KMS-11 (cell line): ENCODE measurements around the gene RHOU.

Experiments used
- H2AFZ ChIP-seq: fragments of 200-600 bp; sonication (generic); 2 replicates; pipeline ENCODE4 v1.6.1; 2016; ENCODE audit warnings: antibody characterized with exemption, mixed run types, low read depth
- H3K27ac ChIP-seq: fragments of 200-600 bp; sonication (generic); 2 replicates; pipeline ENCODE4 v1.6.1; 2016; ENCODE audit warnings: mild to moderate bottlenecking, mixed run types
- H3K27me3 ChIP-seq: fragments of 200-600 bp; sonication (generic); 2 replicates; pipeline ENCODE4 v1.6.1; 2017; ENCODE audit warnings: mild to moderate bottlenecking, low read depth, mixed run types, moderate library complexity; ENCODE audit not compliant: insufficient read depth
- H3K36me3 ChIP-seq: fragments of 200-600 bp; sonication (generic); 2 replicates; pipeline ENCODE4 v1.6.1; 2017; ENCODE audit warnings: mild to moderate bottlenecking, mixed run types; ENCODE audit not compliant: insufficient read depth
- H3K4me1 ChIP-seq: fragments of 200-600 bp; sonication (generic); 2 replicates; pipeline ENCODE4 v1.6.1; 2016; ENCODE audit warnings: mild to moderate bottlenecking, low read depth, mixed run types; ENCODE audit not compliant: poor library complexity, severe bottlenecking
- H3K4me2 ChIP-seq: fragments of 200-600 bp; sonication (generic); 2 replicates; pipeline ENCODE4 v1.7.0; 2016; ENCODE audit warnings: mild to moderate bottlenecking, mixed run types
- H3K4me3 ChIP-seq: fragments of 200-600 bp; sonication (generic); IDR thresholded peaks from 2 replicates; pipeline ENCODE4 v1.6.1; 2017; ENCODE audit warnings: low read depth, low read length, mixed read lengths; ENCODE audit not compliant: insufficient read depth
- H3K79me2 ChIP-seq: fragments of 200-600 bp; sonication (generic); 2 replicates; pipeline ENCODE4 v1.6.1; 2016; ENCODE audit warnings: low read depth, mixed run types; ENCODE audit not compliant: insufficient read depth
- H3K9ac ChIP-seq: fragments of 200-600 bp; sonication (generic); 2 replicates; pipeline ENCODE4 v1.6.1; 2016; ENCODE audit warnings: mild to moderate bottlenecking, mixed run types
- H4K20me1 ChIP-seq: fragments of 200-600 bp; sonication (generic); 2 replicates; pipeline ENCODE4 v1.6.1; 2016; ENCODE audit warnings: mild to moderate bottlenecking, mixed run types; ENCODE audit not compliant: insufficient read depth
- TF ChIP-seq, protein P1 (sequence below): fragments of 200-600 bp; sonication (generic); conservative IDR thresholded peaks from 2 replicates; pipeline ENCODE4 v1.6.1; 2017; ENCODE audit warnings: low read depth, mild to moderate bottlenecking, antibody characterized with exemption, low read length, moderate library complexity, mixed read lengths

RHOU gene

DNA sequence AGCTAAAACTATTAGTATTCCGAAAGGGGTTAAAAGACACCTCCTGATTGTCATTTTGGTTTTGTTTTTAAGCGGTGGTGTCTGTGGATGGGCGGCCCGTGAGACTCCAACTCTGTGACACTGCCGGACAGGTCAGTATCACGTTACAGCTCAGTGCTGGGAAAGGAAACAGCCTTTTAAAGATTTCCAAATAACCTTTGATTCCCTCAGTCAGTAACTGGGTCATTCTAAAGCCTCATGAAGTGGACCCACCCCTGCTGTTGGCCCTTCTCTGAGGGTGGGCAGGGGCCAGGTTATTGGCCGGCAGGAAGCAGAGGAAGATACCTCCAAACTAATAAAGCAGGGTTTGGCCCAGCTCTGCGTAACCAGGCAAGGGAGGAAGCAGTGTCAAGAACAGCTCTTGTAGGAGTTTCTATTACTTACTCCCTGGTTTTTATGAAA lies 2.3 kb downstream of the RHOU start:
- Histone ChIP-seq H3K36me3 (no peaks in the 10 kb centered on the region), H3K27me3 (peaks cover 5% of the 10 kb centered on the region; the same call in 1 of the 2 replicates), H3K79me2 (no peaks in the 10 kb centered on the region), H3K27ac (no peak overlapping the region), H3K9ac (no peak overlapping the region), H2AFZ (no peak overlapping the region), H3K4me2 (no peak overlapping the region), H3K4me1 (peaks cover 6% of the 10 kb centered on the region), H3K4me3 (no peak overlapping the region), H4K20me1 (no peaks in the 10 kb centered on the region)
- TF ChIP-seq, protein P1, sequence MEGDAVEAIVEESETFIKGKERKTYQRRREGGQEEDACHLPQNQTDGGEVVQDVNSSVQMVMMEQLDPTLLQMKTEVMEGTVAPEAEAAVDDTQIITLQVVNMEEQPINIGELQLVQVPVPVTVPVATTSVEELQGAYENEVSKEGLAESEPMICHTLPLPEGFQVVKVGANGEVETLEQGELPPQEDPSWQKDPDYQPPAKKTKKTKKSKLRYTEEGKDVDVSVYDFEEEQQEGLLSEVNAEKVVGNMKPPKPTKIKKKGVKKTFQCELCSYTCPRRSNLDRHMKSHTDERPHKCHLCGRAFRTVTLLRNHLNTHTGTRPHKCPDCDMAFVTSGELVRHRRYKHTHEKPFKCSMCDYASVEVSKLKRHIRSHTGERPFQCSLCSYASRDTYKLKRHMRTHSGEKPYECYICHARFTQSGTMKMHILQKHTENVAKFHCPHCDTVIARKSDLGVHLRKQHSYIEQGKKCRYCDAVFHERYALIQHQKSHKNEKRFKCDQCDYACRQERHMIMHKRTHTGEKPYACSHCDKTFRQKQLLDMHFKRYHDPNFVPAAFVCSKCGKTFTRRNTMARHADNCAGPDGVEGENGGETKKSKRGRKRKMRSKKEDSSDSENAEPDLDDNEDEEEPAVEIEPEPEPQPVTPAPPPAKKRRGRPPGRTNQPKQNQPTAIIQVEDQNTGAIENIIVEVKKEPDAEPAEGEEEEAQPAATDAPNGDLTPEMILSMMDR: no peak

DNA sequence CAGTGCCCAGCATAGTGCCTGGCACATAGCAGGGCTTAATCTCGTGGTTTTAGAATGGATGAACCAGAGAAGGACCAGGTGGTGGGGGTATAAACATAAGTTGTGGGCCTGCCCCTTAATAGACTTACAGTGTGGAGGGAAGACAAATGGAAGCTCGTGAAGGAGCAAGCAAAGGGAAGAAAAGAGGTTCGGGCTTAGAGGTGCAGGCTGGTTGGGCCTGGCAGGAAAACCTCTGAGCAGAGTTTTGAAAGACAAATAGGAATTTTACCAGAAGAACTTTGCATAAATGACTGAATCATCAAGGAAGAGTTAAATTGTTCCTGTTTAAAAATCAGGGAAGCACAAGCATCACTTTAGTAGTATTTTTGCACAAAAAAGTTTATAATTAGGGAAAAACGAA lies 4.5 kb downstream of the RHOU start:
- H3K27ac ChIP-seq: no peak overlapping the region
- H3K36me3 ChIP-seq: no peaks in the 10 kb centered on the region

DNA sequence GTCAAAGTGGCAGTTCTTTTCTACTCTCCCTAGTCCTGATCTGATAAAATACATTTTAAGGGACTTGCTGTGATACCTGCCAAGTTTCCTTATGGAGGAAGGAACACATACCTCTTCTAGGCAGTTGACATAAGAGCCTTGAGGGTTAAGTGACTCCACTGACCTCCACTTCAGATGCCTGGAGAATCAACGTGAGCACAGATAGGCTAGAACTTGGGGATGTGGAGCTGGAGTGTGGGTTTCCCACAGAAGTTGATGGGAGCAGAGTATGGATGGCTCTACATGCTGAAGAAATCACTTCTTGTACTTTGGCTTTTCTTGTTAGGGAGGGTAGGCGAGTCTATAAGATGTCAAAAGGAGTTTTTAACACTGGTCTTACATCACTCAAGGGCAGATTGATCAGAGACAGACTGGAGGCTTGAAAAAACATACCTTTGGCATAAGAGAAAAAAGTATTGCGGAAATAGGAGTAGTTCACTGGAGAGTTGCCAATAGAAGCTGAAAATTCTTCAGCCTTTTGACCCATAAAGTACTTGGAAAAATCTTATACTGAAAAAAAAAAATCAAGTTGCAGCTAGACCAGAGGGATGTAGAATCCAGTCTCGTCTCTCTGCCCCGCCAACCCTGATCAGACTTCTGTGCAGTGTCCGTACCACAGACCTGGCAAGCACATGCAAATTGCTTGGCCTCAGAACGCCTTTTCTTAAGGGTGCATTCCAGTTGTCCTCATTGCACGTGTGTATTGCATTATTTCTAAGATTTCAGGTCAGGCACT lies 5.5 kb downstream of the RHOU start:
- H3K9ac ChIP-seq: no peak overlapping the region
- no peak overlapping the region for H3K4me2 ChIP-seq
- H3K27ac ChIP-seq: no peak overlapping the region
- H4K20me1 ChIP-seq: no peaks in the 10 kb centered on the region
- TF ChIP-seq, protein P1: no peak
- no peaks in the 10 kb centered on the region for H3K27me3 ChIP-seq
- no peaks in the 10 kb centered on the region for H3K4me1 ChIP-seq
- H3K79me2 ChIP-seq: no peaks in the 10 kb centered on the region
- no peak overlapping the region for H2AFZ ChIP-seq
- H3K36me3 ChIP-seq: no peaks in the 10 kb centered on the region
- no peak overlapping the region for H3K4me3 ChIP-seq

More for the DNA sequence above, 4.5 kb downstream of the RHOU start:
- Histone ChIP-seq H3K27me3 (no peaks in the 10 kb centered on the region), H3K79me2 (no peaks in the 10 kb centered on the region), H3K4me2 (no peak overlapping the region), H2AFZ (no peak overlapping the region), H3K9ac (no peak overlapping the region), H3K4me1 (peaks cover under 1% of the 10 kb centered on the region), H4K20me1 (no peaks in the 10 kb centered on the region), H3K4me3 (no peak overlapping the region)
- TF ChIP-seq, protein P1: no peak

DNA sequence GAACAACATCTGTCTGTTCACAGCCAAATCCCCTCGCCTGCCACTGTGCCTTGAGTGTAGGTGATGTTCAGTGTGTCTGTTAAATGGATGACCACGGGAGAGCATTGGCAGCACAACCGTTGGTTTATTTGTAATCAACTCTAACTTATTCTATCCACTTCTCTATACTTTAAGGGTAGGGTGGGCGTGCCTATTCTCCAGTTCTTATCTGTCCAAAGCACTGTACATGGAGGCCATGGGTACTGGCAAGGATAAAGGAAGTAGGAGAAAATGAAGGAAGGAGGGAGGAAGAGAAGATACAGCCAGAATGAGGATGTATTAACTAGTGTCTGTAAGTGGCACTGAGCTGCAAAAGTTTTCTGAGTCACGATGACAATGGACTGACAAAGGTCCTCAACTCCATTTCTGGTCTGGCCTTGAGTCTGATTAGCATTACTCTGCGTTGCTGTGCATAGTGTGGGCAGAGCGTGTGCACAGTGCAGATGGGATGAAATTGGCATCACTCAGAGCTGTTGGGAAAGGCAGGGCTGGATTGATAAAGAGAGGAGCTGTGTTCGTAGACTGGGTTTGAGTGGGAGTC lies 7.1 kb downstream of the RHOU start:
- Histone ChIP-seq H3K36me3 (no peaks in the 10 kb centered on the region), H3K4me3 (no peak overlapping the region), H2AFZ (no peak overlapping the region), H3K27ac (no peak overlapping the region), H3K79me2 (no peaks in the 10 kb centered on the region), H3K27me3 (no peaks in the 10 kb centered on the region), H4K20me1 (no peaks in the 10 kb centered on the region), H3K4me2 (no peak overlapping the region), H3K4me1 (no peaks in the 10 kb centered on the region), H3K9ac (no peak overlapping the region)
- TF ChIP-seq, protein P1: no peak
